Adipocyte (in vitro differentiated cells): Measurements from ENCODE around the gene DGKZ.

Experiments
- DNase-seq: peaks from one replicate; pipeline ENCODE4 v3.0.0-alpha.2; 2015; ENCODE audit warnings: low read depth
- H3K27me3 ChIP-seq: replicated peaks from 2 replicates; pipeline ENCODE4 v1.7.0; 2013; ENCODE audit warnings: mild to moderate bottlenecking, low read length, moderate library complexity; ENCODE audit not compliant: control insufficient read depth, insufficient read depth
- H3K36me3 ChIP-seq: 2 replicates; pipeline ENCODE4 v1.7.0; 2013; ENCODE audit warnings: low read length, mild to moderate bottlenecking, moderate library complexity; ENCODE audit not compliant: control insufficient read depth, insufficient read depth, severe bottlenecking
- H3K4me1 ChIP-seq: 2 replicates; pipeline ENCODE4 v1.7.0; 2013; ENCODE audit warnings: mild to moderate bottlenecking, low read length, moderate library complexity; ENCODE audit not compliant: control insufficient read depth, insufficient read depth
- H3K4me3 ChIP-seq: 2 replicates; pipeline ENCODE4 v1.7.0; 2013; ENCODE audit warnings: mild to moderate bottlenecking, low read length, moderate library complexity
- H3K9ac ChIP-seq: 2 replicates; pipeline ENCODE4 v1.7.0; 2013; ENCODE audit warnings: mild to moderate bottlenecking, low read length, moderate library complexity
- H3K9me3 ChIP-seq: 2 replicates; pipeline ENCODE4 v1.7.0; 2013; ENCODE audit warnings: mild to moderate bottlenecking, low read length, moderate library complexity; ENCODE audit not compliant: control insufficient read depth

The DGKZ gene

GRCh38 chr11:46391186-46391577 lies 43.9 kb downstream of the DGKZ start:
- Histone ChIP-seq H3K9ac (no peak overlapping the region), H3K36me3 (peaks cover 12% of the 10 kb centered on the region), H3K27me3 (peaks cover 6% of the 10 kb centered on the region), H3K4me3 (no peak overlapping the region), H3K9me3 (no peaks in the 10 kb centered on the region), H3K4me1 (peaks cover 22% of the 10 kb centered on the region)
- no peak for DNase-seq

GRCh38 chr11:46391578-46392420 lies 44.5 kb downstream of the DGKZ start, which contains the start of gene CHRM4:
CHRM4 (minus strand) TSS chr11:46391776; CDS start chr11:46386557, 5,219 bp downstream.
- Histone ChIP-seq H3K9me3 (no peaks in the 10 kb centered on the region), H3K36me3 (peaks cover 19% of the 10 kb centered on the region), H3K9ac (no peak within 1 kb of the TSS), H3K4me1 (peaks cover 22% of the 10 kb centered on the region), H3K27me3 (peaks cover 6% of the 10 kb centered on the region), H3K4me3 (peak within 1 kb of the TSS; percentile 72)
- DNase-seq, result peak; percentile 66

- H3K9ac ChIP-seq, result no peak overlapping the region
- peak overlapping the region; percentile 72 for H3K4me3 ChIP-seq
- peak; percentile 93 for DNase-seq
- H3K27me3 ChIP-seq, result peaks cover 6% of the 10 kb centered on the region
- peaks cover 27% of the 10 kb centered on the region for H3K36me3 ChIP-seq
- peaks cover 22% of the 10 kb centered on the region for H3K4me1 ChIP-seq
- no peaks in the 10 kb centered on the region for H3K9me3 ChIP-seq
Measured at GRCh38 chr11:46392421-46393230, 45.4 kb downstream of the DGKZ start.

DNA sequence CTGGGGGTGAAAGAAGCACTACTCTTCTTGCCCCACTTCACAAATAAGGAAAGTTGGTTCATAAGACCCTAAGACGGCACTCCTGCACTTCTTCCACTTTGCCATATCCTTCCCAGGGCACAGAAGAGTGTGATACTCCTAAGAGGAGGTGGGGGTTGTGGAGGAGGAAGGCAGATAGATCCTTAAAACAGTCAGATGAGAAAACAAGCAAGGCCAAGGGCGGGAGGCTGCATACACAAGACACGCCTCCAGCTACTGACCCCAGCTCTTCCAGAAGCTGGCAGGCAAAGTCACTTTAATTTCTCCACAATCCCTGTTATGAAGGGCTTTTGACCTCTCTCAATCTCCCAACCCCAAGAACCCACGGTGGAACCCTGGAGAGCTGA lies 46.0 kb downstream of the DGKZ start:
- H3K9ac ChIP-seq, result no peak overlapping the region
- H3K36me3 ChIP-seq, result peaks cover 33% of the 10 kb centered on the region
- DNase-seq, result no peak
- H3K27me3 ChIP-seq, result peaks cover 6% of the 10 kb centered on the region
- H3K4me3 ChIP-seq, result peak overlapping the region; percentile 72
- peaks cover 22% of the 10 kb centered on the region for H3K4me1 ChIP-seq
- H3K9me3 ChIP-seq, result no peaks in the 10 kb centered on the region

GRCh38 chr11:46393759-46394158 lies 46.5 kb downstream of the DGKZ start:
- no peak overlapping the region for H3K4me3 ChIP-seq
- H3K36me3 ChIP-seq, result peaks cover 34% of the 10 kb centered on the region
- no peak overlapping the region for H3K9ac ChIP-seq
- peaks cover 6% of the 10 kb centered on the region for H3K27me3 ChIP-seq
- no peak for DNase-seq
- peaks cover 22% of the 10 kb centered on the region for H3K4me1 ChIP-seq
- no peaks in the 10 kb centered on the region for H3K9me3 ChIP-seq

DNA sequence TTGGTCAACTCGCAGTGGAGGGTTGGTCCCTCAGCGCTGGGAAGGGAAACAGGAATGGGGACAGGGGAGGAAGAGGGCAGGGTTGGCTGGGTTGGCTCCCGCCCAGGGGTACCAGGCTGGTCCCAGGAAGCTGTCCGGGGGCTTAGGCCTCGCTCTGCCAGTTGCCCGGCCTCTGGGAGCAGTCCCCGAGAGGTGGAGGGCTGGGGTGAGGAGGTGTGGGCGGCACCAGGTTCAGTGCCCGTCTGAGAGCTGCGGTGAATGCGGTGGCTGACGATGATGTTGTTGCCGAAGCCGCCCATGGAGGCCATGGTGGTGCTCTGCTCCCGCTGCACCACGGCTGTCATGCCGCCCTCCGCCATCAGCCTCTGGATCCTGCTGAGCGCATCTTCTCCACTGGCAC lies 50.3 kb downstream of the DGKZ start:
- Histone ChIP-seq H3K9ac (no peak overlapping the region), H3K4me3 (no peak overlapping the region), H3K27me3 (no peaks in the 10 kb centered on the region), H3K36me3 (peaks cover 49% of the 10 kb centered on the region), H3K4me1 (peaks cover 9% of the 10 kb centered on the region), H3K9me3 (no peaks in the 10 kb centered on the region)
- DNase-seq, result no peak

- Histone ChIP-seq H3K27me3 (no peaks in the 10 kb centered on the region), H3K36me3 (peaks cover 53% of the 10 kb centered on the region), H3K9me3 (no peaks in the 10 kb centered on the region), H3K9ac (no peak overlapping the region), H3K4me1 (peaks cover 21% of the 10 kb centered on the region), H3K4me3 (no peak overlapping the region)
- DNase-seq, result no peak
Measured at GRCh38 chr11:46402957-46403902, 56.0 kb downstream of the DGKZ start.

GRCh38 chr11:46404476-46405017 lies 57.3 kb downstream of the DGKZ start:
- Histone ChIP-seq H3K27me3 (no peaks in the 10 kb centered on the region), H3K36me3 (peaks cover 65% of the 10 kb centered on the region), H3K9ac (peak overlapping the region; percentile 7), H3K4me1 (peaks cover 21% of the 10 kb centered on the region), H3K4me3 (no peak overlapping the region), H3K9me3 (no peaks in the 10 kb centered on the region)
- DNase-seq, result peak; percentile 42

DNA sequence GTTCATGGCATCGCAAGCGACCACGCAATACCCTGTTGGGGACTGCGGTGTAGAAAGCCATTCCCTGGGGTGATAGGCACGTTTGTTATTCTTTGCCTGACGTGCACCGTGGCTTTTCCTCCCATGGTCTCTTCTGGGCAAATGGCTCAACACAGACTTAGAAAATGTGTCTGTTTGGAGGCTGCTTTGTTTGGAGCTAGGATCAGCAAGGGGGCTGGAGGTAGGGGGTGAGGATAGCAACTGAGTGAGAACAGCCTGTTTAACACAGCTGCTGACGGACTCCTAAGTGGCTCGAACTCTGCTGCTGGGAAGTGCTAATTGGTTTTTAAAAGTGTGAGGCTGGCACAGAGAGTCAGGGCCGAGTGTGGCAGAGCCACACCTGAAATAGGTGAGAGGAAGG lies 60.4 kb downstream of the DGKZ start:
- no peaks in the 10 kb centered on the region for H3K27me3 ChIP-seq
- H3K4me3 ChIP-seq, result no peak overlapping the region
- peaks cover 59% of the 10 kb centered on the region for H3K36me3 ChIP-seq
- no peaks in the 10 kb centered on the region for H3K9me3 ChIP-seq
- no peak overlapping the region for H3K9ac ChIP-seq
- peaks cover 21% of the 10 kb centered on the region for H3K4me1 ChIP-seq
- no peak for DNase-seq

DNA sequence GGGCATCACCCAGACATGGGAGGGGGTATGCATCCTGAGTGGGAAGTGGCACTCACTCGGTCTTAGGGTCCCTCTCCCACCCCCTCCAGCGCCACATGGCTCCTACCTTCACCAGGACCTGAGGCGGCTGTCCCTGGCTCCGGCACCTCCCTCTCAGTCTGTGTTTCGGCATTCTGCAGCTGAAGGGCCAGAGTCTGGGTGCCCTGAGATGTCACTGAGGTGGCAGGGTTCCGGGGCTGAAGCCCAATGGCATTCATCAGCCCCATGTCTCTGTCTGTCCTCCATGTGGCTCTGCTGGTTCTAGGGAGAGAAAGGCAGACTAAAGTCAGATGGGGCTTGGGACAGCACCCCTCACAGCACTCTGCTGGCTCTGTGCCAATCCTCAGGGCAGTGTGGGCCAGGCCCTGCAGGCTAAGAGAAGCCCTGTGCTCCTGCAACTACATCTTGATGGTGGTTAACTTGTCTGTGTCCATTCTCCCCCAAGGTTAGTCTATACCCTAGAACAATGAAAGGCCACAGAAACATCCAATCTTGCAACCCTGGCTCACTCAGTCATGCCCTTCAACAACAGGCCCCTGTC lies 61.2 kb downstream of the DGKZ start:
- H3K4me3 ChIP-seq, result no peak overlapping the region
- H3K36me3 ChIP-seq, result peaks cover 57% of the 10 kb centered on the region
- H3K27me3 ChIP-seq, result no peaks in the 10 kb centered on the region
- peaks cover 12% of the 10 kb centered on the region for H3K4me1 ChIP-seq
- H3K9me3 ChIP-seq, result no peaks in the 10 kb centered on the region
- no peak for DNase-seq
- no peak overlapping the region for H3K9ac ChIP-seq
